CD4-positive, alpha-beta T cell treated with Interleukin-10 for 1 hour (primary cell): ENCODE measurements around the gene PLB1.
"Not testable (repeated sequence)": the region's sequence is repeated elsewhere in the genome, so short reads cannot be mapped to it uniquely, and the experiment has no call there.

Experiments
- DNase-seq: peaks from one replicate; pipeline ENCODE4 v3.0.0-alpha.2; 2020

PLB1 gene

GRCh38 chr2:28465148-28465885 lies 30.5 kb upstream of the PLB1 start:
- DNase-seq: no peak

- no peak for DNase-seq
Observed at GRCh38 chr2:28469304-28469703, 26.6 kb upstream of the PLB1 start.

DNA sequence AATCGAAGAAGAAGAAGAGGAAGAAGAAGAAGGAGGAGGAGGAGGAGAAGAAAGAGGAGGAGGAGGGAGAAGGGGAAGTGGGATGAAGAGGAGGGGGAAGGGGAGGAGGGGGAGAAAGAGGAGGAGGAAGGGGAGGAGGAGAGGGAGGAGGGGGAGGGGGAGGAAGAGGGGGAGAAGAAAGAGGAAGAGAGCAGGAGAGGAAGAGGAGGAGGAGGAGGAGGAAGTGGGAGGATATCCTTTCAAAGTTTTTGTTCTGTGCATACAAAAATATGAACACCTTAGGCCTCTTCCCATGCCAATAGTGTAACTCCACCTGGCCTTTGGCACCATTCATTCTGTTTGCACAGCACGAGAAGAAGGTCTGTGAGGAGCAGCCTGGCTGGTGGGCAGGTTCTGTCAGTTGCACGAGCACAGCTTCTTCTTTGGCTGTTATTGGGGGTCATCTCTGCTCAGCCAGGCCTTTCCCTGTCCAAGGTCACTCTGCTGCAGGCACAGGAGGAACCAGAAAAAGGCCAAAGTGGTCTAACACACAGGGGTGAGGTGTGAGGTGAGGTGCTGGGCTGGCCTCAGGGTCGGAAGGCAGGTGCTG lies 25.8 kb upstream of the PLB1 start:
- no peak for DNase-seq

- DNase-seq: no peak
Observed at GRCh38 chr2:28470759-28471158, 25.1 kb upstream of the PLB1 start.

GRCh38 chr2:28471214-28471613 lies 24.6 kb upstream of the PLB1 start:
- DNase-seq: no peak

GRCh38 chr2:28471701-28472236 lies 24.1 kb upstream of the PLB1 start:
- DNase-seq: no peak

GRCh38 chr2:28472641-28473040 lies 23.2 kb upstream of the PLB1 start:
- DNase-seq: not testable (repeated sequence)

DNA sequence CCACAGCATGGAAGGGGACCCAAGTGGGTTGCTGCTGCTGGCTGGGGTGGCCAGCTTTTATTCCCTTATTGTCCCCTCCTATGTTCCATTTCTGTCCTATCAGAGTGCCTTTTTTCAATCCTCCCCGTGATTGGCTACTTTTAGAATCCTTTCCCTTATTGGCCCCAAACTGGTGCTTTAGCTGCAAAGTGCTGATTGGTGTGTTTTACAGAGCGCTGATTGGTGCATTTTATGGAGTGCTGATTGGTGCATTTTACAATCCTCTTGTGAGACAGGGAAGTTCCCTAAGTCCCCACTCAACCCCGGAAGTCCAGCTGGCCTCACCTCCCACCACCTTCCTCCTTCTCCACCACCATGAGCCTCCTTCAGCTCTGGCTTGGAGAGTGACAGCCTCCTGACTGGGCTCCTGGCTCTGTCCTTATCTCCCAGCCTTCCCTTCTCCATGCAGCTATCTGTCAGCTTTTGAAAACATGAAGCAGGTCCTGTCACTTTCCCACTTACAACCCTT lies 20.7 kb upstream of the PLB1 start:
- no peak for DNase-seq

DNA sequence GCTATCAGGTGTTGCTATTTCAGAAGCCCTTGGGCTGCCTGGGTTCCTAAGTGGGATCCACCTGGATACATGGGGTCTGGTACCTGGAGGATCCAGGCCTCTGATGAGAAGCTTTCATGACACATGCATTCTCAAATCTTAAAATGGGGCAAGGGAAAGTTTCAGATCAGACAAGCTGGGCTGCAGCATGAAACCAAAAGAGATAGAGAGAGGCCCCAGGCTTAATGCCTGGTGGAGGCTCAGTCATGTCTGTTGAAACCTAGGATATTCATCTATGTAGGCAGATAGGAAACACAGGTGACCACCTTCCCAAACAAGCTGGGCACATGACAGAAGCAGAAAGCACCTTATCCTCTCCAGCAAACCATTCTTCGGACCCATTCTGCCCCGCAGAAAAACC lies 18.8 kb upstream of the PLB1 start:
- DNase-seq: no peak

GRCh38 chr2:28477645-28478044 lies 18.2 kb upstream of the PLB1 start:
- no peak for DNase-seq

GRCh38 chr2:28480403-28481049 lies 15.3 kb upstream of the PLB1 start:
- no peak for DNase-seq

GRCh38 chr2:28481905-28482304 lies 14.0 kb upstream of the PLB1 start:
- DNase-seq: no peak

DNA sequence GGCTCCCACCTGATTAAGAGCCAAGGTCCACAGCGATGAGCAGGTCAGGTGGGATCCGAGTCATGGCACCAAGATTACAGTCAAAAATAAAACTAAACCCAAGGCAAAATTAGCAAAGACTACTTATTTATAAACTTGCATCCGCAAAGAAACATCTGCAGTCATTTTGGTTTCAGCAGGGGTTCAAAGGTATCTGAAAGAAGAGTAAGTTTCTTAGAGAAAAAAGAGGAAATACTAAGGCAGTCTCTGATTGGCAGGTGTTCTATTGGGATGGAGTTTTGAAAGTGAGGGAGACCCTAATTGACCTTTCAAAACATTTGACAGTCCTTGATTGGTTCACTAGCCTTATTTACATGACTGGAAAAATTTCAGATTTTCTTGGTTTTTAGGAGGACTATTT lies 11.0 kb upstream of the PLB1 start:
- no peak for DNase-seq

DNA sequence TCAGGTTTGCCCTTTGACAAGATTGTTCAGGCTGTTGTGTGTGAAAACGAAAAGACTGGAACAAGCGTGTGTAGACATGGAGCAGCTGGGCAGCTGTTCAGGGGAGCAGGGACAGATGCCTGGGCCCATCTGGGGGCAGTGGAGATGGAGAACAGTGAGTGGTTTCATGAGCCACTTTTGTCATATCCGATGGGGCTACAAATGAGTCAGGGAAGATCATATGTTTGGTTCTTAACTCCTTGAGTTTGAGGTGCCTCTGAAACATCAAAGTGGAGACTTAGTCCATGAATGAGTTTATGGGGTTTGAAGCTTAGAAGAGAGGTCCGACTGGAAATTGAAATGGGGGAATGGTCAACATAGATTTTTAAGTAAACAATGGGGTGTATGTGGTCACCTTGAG lies 9.3 kb upstream of the PLB1 start:
- DNase-seq: no peak

DNA sequence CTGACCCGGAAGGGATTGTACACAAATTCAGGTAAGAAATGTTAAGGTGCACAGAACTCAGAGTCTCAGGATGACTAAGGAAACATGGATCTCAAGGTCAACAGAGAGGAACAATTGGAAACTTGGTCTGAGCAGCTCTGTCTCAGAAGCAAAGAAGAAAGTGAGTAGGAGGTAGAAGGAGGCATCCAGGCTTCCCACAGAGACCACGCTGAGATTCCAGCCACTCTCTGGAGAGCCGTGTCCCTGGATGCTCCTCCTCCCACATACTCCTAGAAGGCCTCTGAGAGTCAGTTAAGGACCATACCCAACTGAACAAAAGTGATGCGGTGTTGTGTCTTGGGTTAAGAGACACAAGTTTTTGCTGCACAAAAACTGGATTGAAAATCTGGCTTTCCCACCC lies 8.6 kb upstream of the PLB1 start:
- no peak for DNase-seq

- no peak for DNase-seq
Observed at GRCh38 chr2:28488083-28488830, 7.6 kb upstream of the PLB1 start.

- no peak for DNase-seq
Observed at GRCh38 chr2:28488858-28489575, 6.8 kb upstream of the PLB1 start.

- no peak for DNase-seq
Observed at GRCh38 chr2:28490558-28490957, 5.3 kb upstream of the PLB1 start.

GRCh38 chr2:28492282-28492681 lies 3.6 kb upstream of the PLB1 start:
- no peak for DNase-seq

- DNase-seq: no peak
Observed at GRCh38 chr2:28493636-28494035, 2.2 kb upstream of the PLB1 start.

DNA sequence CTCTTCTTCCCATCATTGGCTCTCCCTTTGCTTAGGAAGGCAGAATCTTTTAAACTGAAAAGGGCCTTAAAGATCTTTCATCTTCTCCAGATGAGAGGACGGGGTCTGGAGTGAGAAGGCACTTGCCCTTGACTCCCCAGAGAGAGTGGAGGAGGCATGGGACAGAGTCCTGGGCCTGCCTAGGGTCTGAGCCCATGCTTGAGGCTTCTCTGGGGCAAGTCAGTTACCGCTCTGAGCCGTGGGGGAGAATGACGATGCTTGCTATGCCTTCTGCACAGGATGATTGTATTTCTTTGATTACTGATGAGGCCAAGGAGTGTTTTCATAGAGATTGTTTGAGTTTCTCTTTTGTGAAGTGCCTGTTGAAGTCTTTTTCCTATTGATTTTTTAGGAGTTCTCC lies 921 bp downstream of the PLB1 start:
- DNase-seq: no peak

GRCh38 chr2:28497206-28497605 lies 1.3 kb downstream of the PLB1 start:
- DNase-seq: no peak

DNA sequence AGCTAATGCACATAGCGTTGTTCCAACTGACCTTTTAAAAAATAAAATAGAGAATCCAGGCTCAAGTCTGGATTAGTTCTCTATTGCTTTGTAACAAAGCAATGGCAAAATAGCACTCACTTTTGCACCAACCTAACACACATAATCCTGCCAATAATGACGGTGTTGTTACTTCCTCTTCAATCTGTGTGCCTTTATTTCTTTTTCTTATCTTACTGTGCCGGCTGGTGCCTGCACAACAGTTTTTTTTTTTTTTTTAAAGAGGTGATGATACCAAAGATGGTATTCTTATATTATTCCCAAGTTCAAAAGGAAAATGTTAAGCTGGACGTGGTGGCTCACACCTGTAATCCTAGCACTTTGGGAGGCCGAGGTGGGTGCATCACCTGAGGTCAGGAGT lies 3.4 kb downstream of the PLB1 start:
- no peak for DNase-seq
